Suprapubic skin (tissue), 4 donors: ENCODE results near the gene AHCYL1. TPM values are rescaled to one million over a fixed set of nuclear protein-coding genes. Genes with fewer than 3 reads are reported as not detected.

Experiments
- DNase-seq, 2 donors: peaks; one replicate each; pipeline ENCODE4 v3.0.0-alpha.2; 2019; ENCODE audit warnings: low spot score in 2 of 2
- H3K27ac ChIP-seq: fragments of 200-600 bp; sonication (generic); one replicate; pipeline ENCODE4 v1.5.1; 2019
- H3K27me3 ChIP-seq: fragments of 200-600 bp; sonication (generic); one replicate; pipeline ENCODE4 v1.5.1; 2019
- H3K36me3 ChIP-seq: fragments of 200-600 bp; sonication (generic); one replicate; pipeline ENCODE4 v1.5.1; 2019
- H3K4me1 ChIP-seq: fragments of 200-600 bp; sonication (generic); one replicate; pipeline ENCODE4 v1.5.1; 2019
- H3K4me3 ChIP-seq: fragments of 200-600 bp; sonication (generic); one replicate; pipeline ENCODE4 v1.5.1; 2019; ENCODE audit warnings: mild to moderate bottlenecking
- H3K9me3 ChIP-seq: fragments of 200-600 bp; sonication (generic); one replicate; pipeline ENCODE4 v1.5.1; 2019
- CTCF ChIP-seq, 2 donors: fragments of 200-600 bp in 1 of 2; fragments of 450-650 bp in 1 of 2; sonication (generic) in 1 of 2; IDR thresholded peaks; one replicate each; pipeline ENCODE4 v1.5.1; 2016 to 2019; ENCODE audit warnings: antibody characterized with exemption in 2 of 2, mild to moderate bottlenecking in 1 of 2, moderate library complexity in 1 of 2
- EP300 ChIP-seq: sonication (generic); formaldehyde crosslinking; IDR thresholded peaks from one replicate; pipeline ENCODE4 v1.6.1; 2017; ENCODE audit warnings: antibody characterized with exemption
- POLR2A ChIP-seq, 2 donors: fragments of 450-650 bp; IDR thresholded peaks; one replicate each; pipeline ENCODE4 v1.6.1; 2017; ENCODE audit warnings: antibody characterized with exemption in 2 of 2, mild to moderate bottlenecking in 2 of 2, moderate library complexity in 2 of 2
- POLR2AphosphoS5 ChIP-seq, 3 donors: sonication (generic); formaldehyde crosslinking; IDR thresholded peaks; one replicate each; pipeline ENCODE4 v1.6.1; 2017; ENCODE audit warnings: antibody characterized with exemption in 3 of 3
- WGBS: methylation state at CpG from one replicate; pipeline ENCODE4 v1.1.5; 2018; 5-methylcytosine and 5-hydroxymethylcytosine counted together
- total RNA-seq, 4 donors: library from RNA; depleted of rRNA; stranded (reverse); fragments of >200 nt; gene quantifications; one replicate each; pipeline ENCODE4 v1.1.0, GENCODE V29; 2016

The AHCYL1 gene
- total RNA-seq, 4 donors from 2014 or later, result 37.7 to 50.4 (median 48.6) TPM

- Histone ChIP-seq H3K27ac (peak overlapping the region; percentile 78), H3K9me3 (no peaks in the 10 kb centered on the region), H3K4me1 (peaks cover 49% of the 10 kb centered on the region), H3K36me3 (no peaks in the 10 kb centered on the region), H3K27me3 (no peaks in the 10 kb centered on the region), H3K4me3 (no peak overlapping the region)
- TF ChIP-seq CTCF (IDR thresholded peaks at IDR 0.05) (no peak), POLR2AphosphoS5 (IDR thresholded peaks at IDR 0.05) (peak in 1 of 3 donors; percentile 29)
- 36% methylated on average over 5 of the region's 5 CpGs for WGBS
- no peak for DNase-seq
These were observed 5.0 kb upstream of the AHCYL1 start for GRCh38 chr1:109979489-109980091.

- DNase-seq, result no peak
- no peaks in the 10 kb centered on the region for H3K9me3 ChIP-seq
- H3K36me3 ChIP-seq, result no peaks in the 10 kb centered on the region
- 59% methylated on average over 6 of the region's 6 CpGs for WGBS
- TF ChIP-seq POLR2A (IDR thresholded peaks at IDR 0.05) (no peak), CTCF (IDR thresholded peaks at IDR 0.05) (peak in 1 of 2 donors; percentile 13)
- H3K4me1 ChIP-seq, result peaks cover 51% of the 10 kb centered on the region
- H3K4me3 ChIP-seq, result no peak overlapping the region
- H3K27me3 ChIP-seq, result no peaks in the 10 kb centered on the region
- H3K27ac ChIP-seq, result peak overlapping the region; percentile 78
These were observed 4.1 kb upstream of the AHCYL1 start for GRCh38 chr1:109980324-109981003.

GRCh38 chr1:109981004-109981335 is 3.6 kb upstream of the AHCYL1 start:
- Histone ChIP-seq H3K27me3 (no peaks in the 10 kb centered on the region), H3K4me1 (peaks cover 56% of the 10 kb centered on the region), H3K9me3 (no peaks in the 10 kb centered on the region), H3K36me3 (no peaks in the 10 kb centered on the region), H3K4me3 (no peak overlapping the region), H3K27ac (no peak overlapping the region)
- TF ChIP-seq CTCF (IDR thresholded peaks at IDR 0.05) (no peak), EP300 (no peak), POLR2AphosphoS5 (IDR thresholded peaks at IDR 0.05) (no peak), POLR2A (IDR thresholded peaks at IDR 0.05) (no peak)
- no peak for DNase-seq
- 42% methylated on average over 4 of the region's 4 CpGs for WGBS

GRCh38 chr1:109983380-109984189 is 980 bp upstream of the AHCYL1 start:
- TF ChIP-seq POLR2AphosphoS5 (IDR thresholded peaks at IDR 0.05) (no peak), EP300 (no peak), CTCF (IDR thresholded peaks at IDR 0.05) (no peak), POLR2A (IDR thresholded peaks at IDR 0.05) (no peak)
- H3K36me3 ChIP-seq, result no peaks in the 10 kb centered on the region
- peak overlapping the region; percentile 94 for H3K27ac ChIP-seq
- H3K4me1 ChIP-seq, result peaks cover 78% of the 10 kb centered on the region
- no peak overlapping the region for H3K4me3 ChIP-seq
- no peaks in the 10 kb centered on the region for H3K27me3 ChIP-seq
- H3K9me3 ChIP-seq, result no peaks in the 10 kb centered on the region
- no peak for DNase-seq
- WGBS, result 62% methylated on average over 5 of the region's 5 CpGs

GRCh38 chr1:109984190-109984455 is 442 bp upstream of the AHCYL1 start:
- peaks cover 79% of the 10 kb centered on the region for H3K4me1 ChIP-seq
- no peak for TF ChIP-seq POLR2A (IDR thresholded peaks at IDR 0.05)
- no peaks in the 10 kb centered on the region for H3K27me3 ChIP-seq
- peak overlapping the region; percentile 91 for H3K4me3 ChIP-seq
- no peaks in the 10 kb centered on the region for H3K36me3 ChIP-seq
- H3K27ac ChIP-seq, result peak overlapping the region; percentile 94
- 5% methylated on average over 7 of the region's 7 CpGs for WGBS
- no peaks in the 10 kb centered on the region for H3K9me3 ChIP-seq
- DNase-seq, result no peak
